Skeletal muscle satellite cell (primary cell): Measurements from ENCODE around the gene MUC5AC.
"Not testable (repeated sequence)": the region's sequence is repeated elsewhere in the genome, so short reads cannot be mapped to it uniquely, and the experiment has no call there.

Experiments used
- H3K27me3 ChIP-seq: 2 replicates; pipeline ENCODE4 v1.7.0; 2013; ENCODE audit warnings: low read length; ENCODE audit not compliant: control insufficient read depth, insufficient read depth
- H3K36me3 ChIP-seq: 2 replicates; pipeline ENCODE4 v1.7.0; 2013; ENCODE audit warnings: mild to moderate bottlenecking, control low read depth, low read length; ENCODE audit not compliant: insufficient read depth
- H3K4me1 ChIP-seq: 2 replicates; pipeline ENCODE4 v1.7.0; 2013; ENCODE audit warnings: low read length; ENCODE audit not compliant: control insufficient read depth, insufficient read depth
- H3K4me2 ChIP-seq: 2 replicates; pipeline ENCODE4 v1.7.0; 2013; ENCODE audit warnings: mild to moderate bottlenecking, low read length
- H3K4me3 ChIP-seq: 2 replicates; pipeline ENCODE4 v1.7.0; 2013; ENCODE audit warnings: low read length
- H3K9ac ChIP-seq: 2 replicates; pipeline ENCODE4 v1.7.0; 2013; ENCODE audit warnings: mild to moderate bottlenecking, low read depth, low read length, moderate library complexity
- H3K9me3 ChIP-seq: replicated peaks from 2 replicates; pipeline ENCODE4 v1.7.0; 2013; ENCODE audit warnings: mild to moderate bottlenecking, control low read depth, low read length

Gene MUC5AC

GRCh38 chr11:1152316-1153104 is 5.2 kb upstream of the MUC5AC start:
- Histone ChIP-seq H3K4me2 (peak overlapping the region; percentile 24), H3K4me3 (no peak overlapping the region), H3K27me3 (no peaks in the 10 kb centered on the region), H3K4me1 (peaks cover 38% of the 10 kb centered on the region), H3K9ac (no peak overlapping the region), H3K36me3 (no peaks in the 10 kb centered on the region), H3K9me3 (no peaks in the 10 kb centered on the region)

- no peaks in the 10 kb centered on the region for H3K9me3 ChIP-seq
- no peak overlapping the region for H3K4me3 ChIP-seq
- H3K9ac ChIP-seq, result peak overlapping the region; percentile 51
- peaks cover 6% of the 10 kb centered on the region for H3K27me3 ChIP-seq
- H3K4me1 ChIP-seq, result peaks cover 38% of the 10 kb centered on the region
- H3K4me2 ChIP-seq, result peak overlapping the region; percentile 11
- H3K36me3 ChIP-seq, result no peaks in the 10 kb centered on the region
Observed at GRCh38 chr11:1153105-1153950, 4.4 kb upstream of the MUC5AC start.

GRCh38 chr11:1153951-1154493 is 3.7 kb upstream of the MUC5AC start:
- peaks cover 38% of the 10 kb centered on the region for H3K4me1 ChIP-seq
- no peaks in the 10 kb centered on the region for H3K36me3 ChIP-seq
- H3K4me2 ChIP-seq, result peak overlapping the region; percentile 11
- H3K27me3 ChIP-seq, result peaks cover 8% of the 10 kb centered on the region
- H3K9me3 ChIP-seq, result no peaks in the 10 kb centered on the region
- no peak overlapping the region for H3K4me3 ChIP-seq
- peak overlapping the region; percentile 51 for H3K9ac ChIP-seq

- H3K9ac ChIP-seq, H3K4me2 ChIP-seq, H3K27me3 ChIP-seq, H3K9me3 ChIP-seq, H3K36me3 ChIP-seq, H3K4me3 ChIP-seq: not testable (repeated sequence)
- peaks cover 38% of the 10 kb centered on the region for H3K4me1 ChIP-seq
Observed at GRCh38 chr11:1154656-1155055, 3.1 kb upstream of the MUC5AC start.

- no peaks in the 10 kb centered on the region for H3K36me3 ChIP-seq
- peaks cover 38% of the 10 kb centered on the region for H3K4me1 ChIP-seq
- H3K4me3 ChIP-seq, result no peak overlapping the region
- H3K9me3 ChIP-seq, result no peaks in the 10 kb centered on the region
- no peak overlapping the region for H3K4me2 ChIP-seq
- peaks cover 8% of the 10 kb centered on the region for H3K27me3 ChIP-seq
- H3K9ac ChIP-seq, result no peak overlapping the region
Observed at GRCh38 chr11:1155274-1155693, 2.5 kb upstream of the MUC5AC start.

GRCh38 chr11:1156506-1157340 is 1.0 kb upstream of the MUC5AC start:
- Histone ChIP-seq H3K4me3 (no peak overlapping the region), H3K27me3 (peaks cover 11% of the 10 kb centered on the region), H3K36me3 (no peaks in the 10 kb centered on the region), H3K4me1 (peaks cover 26% of the 10 kb centered on the region), H3K9ac (no peak overlapping the region), H3K4me2 (no peak overlapping the region), H3K9me3 (no peaks in the 10 kb centered on the region)

GRCh38 chr11:1157341-1157644 is 460 bp upstream of the MUC5AC start:
- Histone ChIP-seq H3K4me2 (no peak overlapping the region), H3K9me3 (no peaks in the 10 kb centered on the region), H3K4me1 (peaks cover 21% of the 10 kb centered on the region)

GRCh38 chr11:1158681-1159487 is 1.1 kb downstream of the MUC5AC start:
- H3K36me3 ChIP-seq, result no peaks in the 10 kb centered on the region
- H3K4me2 ChIP-seq, result no peak overlapping the region
- H3K4me3 ChIP-seq, result no peak overlapping the region
- peaks cover 13% of the 10 kb centered on the region for H3K27me3 ChIP-seq
- H3K4me1 ChIP-seq, result peaks cover 5% of the 10 kb centered on the region
- no peaks in the 10 kb centered on the region for H3K9me3 ChIP-seq
- H3K9ac ChIP-seq, result no peak overlapping the region

More at GRCh38 chr11:1157341-1157644, 460 bp upstream of the MUC5AC start:
- Histone ChIP-seq H3K9ac (no peak overlapping the region), H3K36me3 (no peaks in the 10 kb centered on the region), H3K27me3 (peaks cover 11% of the 10 kb centered on the region), H3K4me3 (no peak overlapping the region)

GRCh38 chr11:1159488-1160220 is 1.9 kb downstream of the MUC5AC start:
- not testable (repeated sequence) for H3K4me2 ChIP-seq, H3K9me3 ChIP-seq, H3K9ac ChIP-seq, H3K4me3 ChIP-seq, H3K4me1 ChIP-seq, H3K36me3 ChIP-seq
- H3K27me3 ChIP-seq, result peaks cover 13% of the 10 kb centered on the region
